ENCODE results near the gene PLCB1.

GRCh38 chr20:8434326-8434876 is 302.3 kb downstream of the PLCB1 start:
- TF ChIP-seq CTCF (IDR thresholded peaks at IDR 0.05; ENCODE audit: low read depth, low read length, poor library complexity, severe bottlenecking) (no peak), EZH2phosphoT487 (IDR thresholded peaks at IDR 0.05; ENCODE audit: borderline replicate concordance, low read length) (no peak)
